Gastroesophageal sphincter (tissue), 4 donors: ENCODE measurements around the gene TCF4. TPM values are rescaled to one million over a fixed set of nuclear protein-coding genes. Genes with fewer than 3 reads are reported as not detected.

ENCODE experiments used
- ATAC-seq: fragments of 150-250 bp; one replicate; pipeline ENCODE4 v1.9.1; 2016; ENCODE audit warnings: mild to moderate bottlenecking, moderate library complexity
- H3K27ac ChIP-seq, 4 donors: fragments of 200-600 bp; sonication (generic) in 3 of 4; 1 replicate in 3 of 4; 2 replicates in 1 of 4; pipeline ENCODE4 v1.5.1; 2016 to 2019
- H3K27me3 ChIP-seq: fragments of 200-600 bp; sonication (generic); one replicate; pipeline ENCODE4 v1.5.1; 2019
- H3K36me3 ChIP-seq, 2 donors: fragments of 200-600 bp; sonication (generic); one replicate each; pipeline ENCODE4 v1.5.1; 2019; ENCODE audit warnings: control low read depth in 1 of 2
- H3K4me1 ChIP-seq, 3 donors: fragments of 200-600 bp; sonication (generic); 1 replicate in 2 of 3; 2 replicates in 1 of 3; pipeline ENCODE4 v1.5.1; 2016 to 2019; ENCODE audit warnings: control low read depth in 2 of 3
- H3K4me3 ChIP-seq, 2 donors: fragments of 200-600 bp; sonication (generic); one replicate each; pipeline ENCODE4 v1.5.1; 2019; ENCODE audit warnings: mild to moderate bottlenecking in 1 of 2, moderate library complexity in 1 of 2
- H3K9me3 ChIP-seq, 3 donors: fragments of 200-600 bp; sonication (generic); one replicate each; pipeline ENCODE4 v1.5.1; 2017 to 2019; ENCODE audit warnings: control low read depth in 2 of 3
- EP300 ChIP-seq: sonication (generic); formaldehyde crosslinking; IDR thresholded peaks from one replicate; pipeline ENCODE4 v1.6.1; 2017; ENCODE audit warnings: antibody characterized with exemption, mild to moderate bottlenecking
- POLR2A ChIP-seq, 2 donors: fragments of 450-650 bp; IDR thresholded peaks; one replicate each; pipeline ENCODE4 v1.6.1; 2017; ENCODE audit warnings: antibody characterized with exemption in 2 of 2, mild to moderate bottlenecking in 2 of 2, moderate library complexity in 1 of 2
- POLR2AphosphoS5 ChIP-seq: sonication (generic); formaldehyde crosslinking; IDR thresholded peaks from one replicate; pipeline ENCODE4 v1.6.1; 2017; ENCODE audit warnings: antibody characterized with exemption
- WGBS, 2 donors: methylation state at CpG; one replicate each; pipeline ENCODE4 v1.1.5; 2018; ENCODE audit warnings: low coverage in 1 of 2; 5-methylcytosine and 5-hydroxymethylcytosine counted together
- total RNA-seq, 4 donors: library from RNA; depleted of rRNA; stranded (reverse); fragments of >200 nt; gene quantifications; one replicate each; pipeline ENCODE4 v1.1.0, GENCODE V29; 2016
- TF ChIP-seq, protein P1 (sequence below), 4 experiments: fragments of 200-600 bp in 2 of 4; fragments of 450-650 bp in 2 of 4; sonication (generic) in 1 of 4; IDR thresholded peaks; one replicate each; pipeline ENCODE4 v1.5.1; 2017 to 2019; ENCODE audit warnings: antibody characterized with exemption in 4 of 4, mild to moderate bottlenecking in 2 of 4, moderate library complexity in 2 of 4

The TCF4 gene
- total RNA-seq, 4 donors from 2014 or later = 64.1 to 87.6 (median 76.2) TPM

DNA sequence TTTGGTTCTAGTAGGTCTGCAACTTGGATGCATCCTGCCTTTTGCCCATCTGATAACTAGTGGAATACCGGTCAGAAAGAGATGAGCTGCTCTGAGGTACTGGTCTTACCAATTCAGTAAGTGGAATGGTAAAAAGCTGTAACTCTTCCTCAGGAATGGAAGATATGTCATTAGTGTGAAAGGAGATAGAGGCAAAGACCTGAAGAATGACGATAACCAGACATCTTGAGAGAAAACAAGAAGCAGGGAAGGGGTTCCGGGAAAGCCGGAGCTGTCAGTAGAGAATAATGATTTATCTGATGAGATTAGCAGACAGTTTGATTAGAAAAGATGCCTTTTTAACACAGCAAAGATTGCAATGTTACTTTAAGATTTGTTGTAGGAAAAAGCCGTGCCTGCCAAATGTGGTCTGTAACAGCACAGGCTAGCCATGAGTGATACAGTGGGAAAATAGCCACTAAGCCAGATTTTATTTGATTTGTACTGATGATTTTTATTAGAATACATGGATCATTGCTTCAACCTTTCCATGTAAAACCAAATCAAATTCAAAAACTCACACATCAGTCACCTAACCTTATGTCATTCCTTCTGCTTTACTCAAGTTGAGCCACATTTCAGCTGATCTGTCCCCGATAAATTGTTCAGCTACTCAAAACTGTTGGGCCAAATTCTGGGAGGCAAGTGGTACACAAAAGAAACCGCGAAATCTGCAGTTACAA lies 110.0 kb downstream of the TCF4 start:
- H3K36me3 ChIP-seq = no peaks in the 10 kb centered on the region
- no peaks in the 10 kb centered on the region for H3K27me3 ChIP-seq
- TF ChIP-seq POLR2AphosphoS5 (no peak), POLR2A (IDR thresholded peaks at IDR 0.05) (no peak)
- peak overlapping the region; percentile 75 to 88 (median 82) for H3K27ac ChIP-seq
- peaks cover 0 to 31% (median 0%) of the 10 kb centered on the region in 3 donors for H3K4me1 ChIP-seq
- peak overlapping the region; percentile 55 to 90 for H3K4me3 ChIP-seq
- no peaks in the 10 kb centered on the region for H3K9me3 ChIP-seq
- WGBS, 2 donors = 20 to 22% methylated on average over 8 of the region's 8 CpGs
- peak; percentile 38 for ATAC-seq

DNA sequence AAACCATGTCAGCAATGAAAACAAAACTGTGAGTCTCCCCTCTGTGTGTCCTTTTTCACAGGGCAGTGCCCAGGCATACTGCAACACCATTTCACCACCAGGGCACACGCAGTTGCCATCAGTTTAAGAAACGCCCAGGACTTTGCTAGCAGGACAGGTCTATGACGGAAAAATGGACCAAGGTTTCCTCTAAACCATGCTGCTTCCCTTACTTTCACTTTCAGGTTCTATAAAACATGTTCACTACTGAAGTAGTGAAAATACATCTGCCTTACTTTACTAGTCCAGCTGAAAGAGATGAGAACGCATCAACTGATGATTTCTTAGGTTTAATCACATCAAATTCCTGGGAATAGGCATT lies 110.5 kb downstream of the TCF4 start:
- H3K9me3 ChIP-seq = no peaks in the 10 kb centered on the region
- H3K27ac ChIP-seq = peak overlapping the region; percentile 75 to 88 (median 82)
- no peaks in the 10 kb centered on the region for H3K27me3 ChIP-seq
- TF ChIP-seq POLR2AphosphoS5 = peak; percentile 69
- TF ChIP-seq POLR2A (IDR thresholded peaks at IDR 0.05) = no peak
- TF ChIP-seq, protein P1, sequence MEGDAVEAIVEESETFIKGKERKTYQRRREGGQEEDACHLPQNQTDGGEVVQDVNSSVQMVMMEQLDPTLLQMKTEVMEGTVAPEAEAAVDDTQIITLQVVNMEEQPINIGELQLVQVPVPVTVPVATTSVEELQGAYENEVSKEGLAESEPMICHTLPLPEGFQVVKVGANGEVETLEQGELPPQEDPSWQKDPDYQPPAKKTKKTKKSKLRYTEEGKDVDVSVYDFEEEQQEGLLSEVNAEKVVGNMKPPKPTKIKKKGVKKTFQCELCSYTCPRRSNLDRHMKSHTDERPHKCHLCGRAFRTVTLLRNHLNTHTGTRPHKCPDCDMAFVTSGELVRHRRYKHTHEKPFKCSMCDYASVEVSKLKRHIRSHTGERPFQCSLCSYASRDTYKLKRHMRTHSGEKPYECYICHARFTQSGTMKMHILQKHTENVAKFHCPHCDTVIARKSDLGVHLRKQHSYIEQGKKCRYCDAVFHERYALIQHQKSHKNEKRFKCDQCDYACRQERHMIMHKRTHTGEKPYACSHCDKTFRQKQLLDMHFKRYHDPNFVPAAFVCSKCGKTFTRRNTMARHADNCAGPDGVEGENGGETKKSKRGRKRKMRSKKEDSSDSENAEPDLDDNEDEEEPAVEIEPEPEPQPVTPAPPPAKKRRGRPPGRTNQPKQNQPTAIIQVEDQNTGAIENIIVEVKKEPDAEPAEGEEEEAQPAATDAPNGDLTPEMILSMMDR (IDR thresholded peaks at IDR 0.05) = peak in 3 of 4 experiments; percentile 43 to 54 (median 47)
- no peak for TF ChIP-seq EP300
- no peaks in the 10 kb centered on the region for H3K36me3 ChIP-seq
- peak; percentile 73 for ATAC-seq
- H3K4me1 ChIP-seq = peaks cover 0 to 31% (median 0%) of the 10 kb centered on the region in 3 donors
- H3K4me3 ChIP-seq = peak overlapping the region; percentile 55 to 90
- 1 to 7% methylated on average over 2 to 4 of the region's 4 CpGs for WGBS, 2 donors

GRCh38 chr18:55475916-55476315 lies 112.1 kb downstream of the TCF4 start:
- H3K27ac ChIP-seq = peak overlapping the region in 1 of 4 donors; percentile 83
- 50 to 94% methylated on average over 1 of the region's 1 CpG for WGBS, 2 donors

GRCh38 chr18:55475467-55475866 lies 112.5 kb downstream of the TCF4 start:
- Histone ChIP-seq H3K4me1 (peaks cover 0 to 31% (median 0%) of the 10 kb centered on the region in 3 donors), H3K27me3 (no peaks in the 10 kb centered on the region), H3K9me3 (no peaks in the 10 kb centered on the region), H3K36me3 (no peaks in the 10 kb centered on the region), H3K27ac (peak overlapping the region in 1 of 4 donors; percentile 83), H3K4me3 (no peak overlapping the region)
- ATAC-seq = no peak
- 91 to 95% methylated on average over 4 to 5 of the region's 5 CpGs for WGBS, 2 donors
- TF ChIP-seq POLR2A (IDR thresholded peaks at IDR 0.05) (no peak), EP300 (no peak), POLR2AphosphoS5 (no peak)
- TF ChIP-seq, protein P1 (IDR thresholded peaks at IDR 0.05) = no peak

More at GRCh38 chr18:55475916-55476315, 112.1 kb downstream of the TCF4 start:
- no peak overlapping the region for H3K4me3 ChIP-seq
- H3K9me3 ChIP-seq = no peaks in the 10 kb centered on the region
- no peaks in the 10 kb centered on the region for H3K36me3 ChIP-seq
- H3K27me3 ChIP-seq = no peaks in the 10 kb centered on the region
- H3K4me1 ChIP-seq = peaks cover 0 to 31% (median 0%) of the 10 kb centered on the region in 3 donors
- ATAC-seq = no peak
- TF ChIP-seq EP300 (no peak), POLR2A (IDR thresholded peaks at IDR 0.05) (no peak), POLR2AphosphoS5 (no peak)
- TF ChIP-seq, protein P1 (IDR thresholded peaks at IDR 0.05) = no peak

DNA sequence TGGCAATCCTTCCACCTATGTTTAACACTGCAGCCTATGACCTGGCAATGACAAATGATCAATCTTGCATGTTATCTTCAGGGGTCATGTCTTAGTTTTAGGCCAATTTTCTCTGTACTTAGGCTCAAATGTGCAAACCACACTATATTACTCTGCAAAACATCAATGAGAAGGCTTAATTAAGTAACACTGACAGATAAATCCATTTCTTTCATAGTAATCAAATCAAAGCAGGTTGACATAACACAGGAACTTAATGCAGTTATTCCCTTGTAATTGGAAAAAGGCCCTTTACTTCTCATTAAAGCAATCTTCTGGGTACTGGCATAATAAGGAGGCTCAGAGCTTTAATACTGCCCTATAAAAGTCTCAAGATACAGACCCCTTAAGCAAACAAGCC lies 114.4 kb downstream of the TCF4 start:
- Histone ChIP-seq H3K4me1 (peaks cover 0 to 22% (median 0%) of the 10 kb centered on the region in 3 donors), H3K27ac (no peak overlapping the region), H3K36me3 (no peaks in the 10 kb centered on the region), H3K4me3 (no peak overlapping the region), H3K9me3 (no peaks in the 10 kb centered on the region), H3K27me3 (no peaks in the 10 kb centered on the region)
- ATAC-seq = no peak
- TF ChIP-seq EP300 = no peak

- Histone ChIP-seq H3K27me3 (no peaks in the 10 kb centered on the region), H3K4me1 (peaks cover 0 to 17% (median 0%) of the 10 kb centered on the region in 3 donors), H3K27ac (no peak overlapping the region), H3K36me3 (no peaks in the 10 kb centered on the region), H3K4me3 (no peak overlapping the region), H3K9me3 (no peaks in the 10 kb centered on the region)
- 80 to 92% methylated on average over 2 of the region's 2 CpGs for WGBS, 2 donors
- no peak for ATAC-seq
- TF ChIP-seq POLR2A (IDR thresholded peaks at IDR 0.05) (no peak), POLR2AphosphoS5 (no peak), EP300 (no peak)
- TF ChIP-seq, protein P1 (IDR thresholded peaks at IDR 0.05) = no peak
These were observed 114.9 kb downstream of the TCF4 start for GRCh38 chr18:55473058-55473457.
